Progenitor cell of endocrine pancreas (in vitro differentiated cells): Measurements from ENCODE around the gene DDX10. TPM values are rescaled to one million over a fixed set of nuclear protein-coding genes. Genes with fewer than 3 reads are reported as not detected.

Experiments used
- DNase-seq: peaks from one replicate; pipeline ENCODE4 v3.0.0; 2021; ENCODE audit warnings: low spot score; ENCODE audit not compliant: unreplicated experiment
- H3K27ac Mint-ChIP-seq: 2 replicates; pipeline ENCODE4 v1.8.0; 2021; ENCODE audit warnings: mild to moderate bottlenecking, moderate library complexity, mixed read lengths
- H3K27me3 Mint-ChIP-seq: 2 replicates; pipeline ENCODE4 v1.8.0; 2021; ENCODE audit warnings: mixed read lengths
- H3K36me3 Mint-ChIP-seq: 2 replicates; pipeline ENCODE4 v1.8.0; 2022; ENCODE audit warnings: mixed read lengths; ENCODE audit not compliant: insufficient read depth
- H3K4me1 Mint-ChIP-seq: 2 replicates; pipeline ENCODE4 v1.8.0; 2021; ENCODE audit warnings: low read depth, mixed read lengths
- H3K4me3 Mint-ChIP-seq: 2 replicates; pipeline ENCODE4 v1.8.0; 2021; ENCODE audit warnings: low read depth, mild to moderate bottlenecking, moderate library complexity, mixed read lengths
- H3K9me3 Mint-ChIP-seq: 2 replicates; pipeline ENCODE4 v1.8.0; 2021; ENCODE audit warnings: low read depth, mixed read lengths
- total RNA-seq: library from RNA; stranded (reverse); gene quantifications from 2 replicates; pipeline ENCODE4 v1.2.1, GENCODE V29; 2021
- TF ChIP-seq, protein P1 (sequence below): fragments of 200-600 bp; sonication (generic); IDR thresholded peaks from one replicate; pipeline ENCODE4 v1.5.0; 2021; ENCODE audit warnings: antibody characterized with exemption, mild to moderate bottlenecking; ENCODE audit not compliant: unreplicated experiment

The DDX10 gene
- total RNA-seq, 1 donor from 2014 or later, result 31.9 TPM

DNA sequence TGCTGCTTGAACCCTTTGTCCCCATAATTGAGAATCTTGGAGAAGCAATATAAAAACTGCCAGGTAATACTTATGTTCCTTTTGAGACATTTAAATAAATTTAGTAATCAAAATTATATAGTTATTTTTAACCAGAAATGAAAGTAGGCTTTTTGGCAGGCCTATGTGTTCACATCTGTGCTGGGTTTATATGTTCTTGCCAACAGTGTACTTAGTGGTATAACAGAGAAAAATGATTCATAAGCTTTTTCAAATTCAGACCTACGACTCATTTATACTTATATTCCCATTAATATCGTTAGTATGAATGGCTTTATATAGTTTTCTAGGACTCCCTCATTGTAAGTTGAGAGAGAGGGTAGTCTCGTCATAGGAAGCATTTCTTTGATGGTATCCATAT lies 79.0 kb downstream of the DDX10 start:
- DNase-seq, result no peak
- H3K27me3 Mint-ChIP-seq, result no peaks in the 10 kb centered on the region
- TF ChIP-seq, protein P1, sequence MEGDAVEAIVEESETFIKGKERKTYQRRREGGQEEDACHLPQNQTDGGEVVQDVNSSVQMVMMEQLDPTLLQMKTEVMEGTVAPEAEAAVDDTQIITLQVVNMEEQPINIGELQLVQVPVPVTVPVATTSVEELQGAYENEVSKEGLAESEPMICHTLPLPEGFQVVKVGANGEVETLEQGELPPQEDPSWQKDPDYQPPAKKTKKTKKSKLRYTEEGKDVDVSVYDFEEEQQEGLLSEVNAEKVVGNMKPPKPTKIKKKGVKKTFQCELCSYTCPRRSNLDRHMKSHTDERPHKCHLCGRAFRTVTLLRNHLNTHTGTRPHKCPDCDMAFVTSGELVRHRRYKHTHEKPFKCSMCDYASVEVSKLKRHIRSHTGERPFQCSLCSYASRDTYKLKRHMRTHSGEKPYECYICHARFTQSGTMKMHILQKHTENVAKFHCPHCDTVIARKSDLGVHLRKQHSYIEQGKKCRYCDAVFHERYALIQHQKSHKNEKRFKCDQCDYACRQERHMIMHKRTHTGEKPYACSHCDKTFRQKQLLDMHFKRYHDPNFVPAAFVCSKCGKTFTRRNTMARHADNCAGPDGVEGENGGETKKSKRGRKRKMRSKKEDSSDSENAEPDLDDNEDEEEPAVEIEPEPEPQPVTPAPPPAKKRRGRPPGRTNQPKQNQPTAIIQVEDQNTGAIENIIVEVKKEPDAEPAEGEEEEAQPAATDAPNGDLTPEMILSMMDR, result no peak
- no peak overlapping the region for H3K4me3 Mint-ChIP-seq
- H3K4me1 Mint-ChIP-seq, result no peaks in the 10 kb centered on the region
- no peak overlapping the region for H3K27ac Mint-ChIP-seq
- peaks cover 18% of the 10 kb centered on the region for H3K9me3 Mint-ChIP-seq
- H3K36me3 Mint-ChIP-seq, result peaks cover 23% of the 10 kb centered on the region

DNA sequence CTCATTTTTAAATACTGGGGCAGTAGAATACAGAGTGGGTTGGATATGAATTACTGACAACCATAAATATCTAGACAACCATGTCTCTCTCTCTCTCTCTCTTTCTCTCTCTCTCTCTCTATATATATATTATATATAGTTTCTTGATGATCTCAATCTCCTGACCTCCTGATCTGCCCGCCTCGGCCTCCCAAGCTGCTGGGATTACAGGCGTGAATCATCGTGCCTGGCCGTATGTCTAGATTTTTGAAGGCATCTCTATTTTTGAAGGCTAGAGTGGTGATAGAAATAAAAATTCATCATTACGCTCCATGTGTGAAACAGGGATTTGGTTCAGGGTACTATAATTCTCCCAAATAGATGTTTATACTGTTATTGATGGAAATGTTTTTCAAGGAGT lies 84.1 kb downstream of the DDX10 start:
- Mint-ChIP-seq H3K4me3 (no peak overlapping the region), H3K9me3 (no peaks in the 10 kb centered on the region), H3K36me3 (no peaks in the 10 kb centered on the region), H3K4me1 (no peaks in the 10 kb centered on the region), H3K27ac (no peak overlapping the region), H3K27me3 (no peaks in the 10 kb centered on the region)
- TF ChIP-seq, protein P1, result no peak
- DNase-seq, result no peak

DNA sequence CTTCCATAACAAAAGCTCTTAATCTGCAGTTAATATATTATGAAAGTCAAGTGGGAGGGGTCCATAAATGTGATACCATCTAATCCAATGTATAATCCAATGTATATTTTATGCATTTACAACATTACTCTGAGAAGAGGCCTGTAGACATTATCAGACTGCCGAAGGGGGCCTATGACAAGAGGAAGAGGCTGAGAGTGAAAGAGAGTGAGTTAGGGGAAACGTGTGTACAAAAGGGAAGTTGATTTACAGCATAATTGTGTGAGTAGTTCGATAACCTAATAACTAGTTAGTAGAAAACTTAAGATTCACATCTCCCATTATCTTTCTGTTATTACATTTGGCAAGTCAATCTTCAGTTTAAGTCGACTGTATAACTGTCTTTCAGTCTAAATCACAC lies 86.6 kb downstream of the DDX10 start:
- Mint-ChIP-seq H3K9me3 (no peaks in the 10 kb centered on the region), H3K36me3 (no peaks in the 10 kb centered on the region), H3K27me3 (no peaks in the 10 kb centered on the region)

DNA sequence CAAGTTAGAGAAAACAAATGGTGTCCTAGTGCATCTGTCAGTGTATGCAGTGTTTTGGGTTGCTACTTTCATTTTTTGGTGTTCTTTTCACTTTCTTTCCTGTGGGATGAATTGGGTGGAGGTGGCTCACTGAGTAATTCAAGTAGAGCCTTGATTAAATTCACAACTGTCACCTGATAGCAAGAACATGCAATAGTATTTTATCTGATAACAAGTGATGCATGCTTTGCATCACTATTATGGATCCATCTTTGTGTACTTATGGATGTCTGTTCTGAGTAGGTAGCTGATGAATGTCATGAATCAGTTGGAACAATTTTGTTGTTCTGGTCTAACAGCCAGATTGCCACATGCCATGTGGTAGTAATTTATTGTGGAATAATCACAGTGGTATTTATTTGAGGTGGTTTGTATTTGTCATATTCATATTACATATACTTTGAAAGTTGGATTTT lies 87.5 kb downstream of the DDX10 start:
- Mint-ChIP-seq H3K9me3 (no peaks in the 10 kb centered on the region), H3K27ac (no peak overlapping the region), H3K36me3 (no peaks in the 10 kb centered on the region), H3K27me3 (no peaks in the 10 kb centered on the region), H3K4me1 (peaks cover 21% of the 10 kb centered on the region), H3K4me3 (no peak overlapping the region)
- no peak for DNase-seq
- TF ChIP-seq, protein P1, result no peak

More for the DNA sequence above, 86.6 kb downstream of the DDX10 start:
- Mint-ChIP-seq H3K4me1 (peaks cover 14% of the 10 kb centered on the region), H3K27ac (no peak overlapping the region), H3K4me3 (no peak overlapping the region)
- no peak for DNase-seq
- TF ChIP-seq, protein P1, result no peak

DNA sequence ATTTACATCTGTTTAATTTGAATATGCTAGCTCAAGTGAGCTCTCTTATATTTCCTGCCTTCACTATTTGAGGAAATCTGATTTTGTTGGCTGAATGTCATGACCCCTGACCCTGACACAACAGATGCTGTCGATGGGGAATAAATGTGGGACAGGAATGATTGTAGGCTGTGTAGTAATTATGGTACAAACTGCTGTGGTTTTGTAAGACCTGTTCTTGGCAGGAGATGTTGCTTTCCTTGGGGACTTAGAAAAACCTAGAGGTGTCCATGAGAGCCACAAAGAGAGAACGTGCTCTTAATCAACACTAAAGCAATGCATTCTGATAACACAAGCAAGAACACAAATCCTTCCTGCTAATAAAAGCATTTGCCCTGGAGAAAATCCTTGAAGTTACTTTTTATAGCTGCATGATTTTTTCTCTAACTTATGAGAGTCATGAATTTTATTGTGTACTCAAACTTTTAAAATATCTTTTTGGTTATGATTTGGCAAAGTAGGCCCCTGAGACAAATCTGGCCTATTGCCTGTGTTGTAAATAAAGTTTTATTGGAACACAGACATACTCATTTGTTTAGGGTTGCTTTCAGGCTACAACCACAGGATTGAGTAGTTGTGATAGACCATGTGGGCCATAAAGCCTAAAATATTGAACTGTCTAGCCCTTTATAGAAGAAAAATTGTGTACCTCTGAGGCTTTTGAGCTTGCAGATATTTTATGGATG lies 90.2 kb downstream of the DDX10 start:
- no peak overlapping the region for H3K27ac Mint-ChIP-seq
- DNase-seq, result no peak
- no peaks in the 10 kb centered on the region for H3K36me3 Mint-ChIP-seq
- no peaks in the 10 kb centered on the region for H3K27me3 Mint-ChIP-seq
- H3K9me3 Mint-ChIP-seq, result no peaks in the 10 kb centered on the region
- no peak overlapping the region for H3K4me3 Mint-ChIP-seq
- TF ChIP-seq, protein P1, result no peak
- H3K4me1 Mint-ChIP-seq, result peaks cover 33% of the 10 kb centered on the region
